Measurements from ENCODE around the gene FIG4. TPM values are rescaled to one million over a fixed set of nuclear protein-coding genes. Genes with fewer than 3 reads are reported as not detected.

FIG4 gene
- total and polyA plus RNA-seq, 2 of the 13 experiments (the other 11 are each of a cell fraction or from before 2014, with no cell fraction given): 5.5 to 7.9 TPM

GRCh38 chr6:109722011-109722410, 30.9 kb downstream of the FIG4 start:
- no peaks in the 10 kb centered on the region for H3K36me3 ChIP-seq (replicated peaks in 1 of 2; ENCODE audit: control insufficient read depth in 1 of 2, insufficient read depth in 2 of 2, low read length in 2 of 2)
- intact Hi-C loops (cut with micrococcal nuclease; ENCODE audit: unreplicated experiment): no loop called here
- CTCF ChIA-PET (ENCODE audit: low intra/inter-chr PET ratio, low total read pairs): no interaction called here
- no peaks in the 10 kb centered on the region for H3K79me2 ChIP-seq (ENCODE audit: insufficient read depth, low read length)
- no peaks in the 10 kb centered on the region for H4K20me1 ChIP-seq (ENCODE audit: insufficient read depth, low read length)
- FAIRE-seq (no peak), DNase-seq (ENCODE audit: low spot score) (no peak), ATAC-seq (no peak)
- no peak overlapping the region for H3K4me2 ChIP-seq (ENCODE audit: low read depth, low read length)
- in situ Hi-C loops (cut with HindIII; ENCODE audit: extremely low pct_ligation_motif_present, low pct_unique_long_range_greater_than_20kb): no loop called here
- H3K9me3 ChIP-seq (ENCODE audit: low read length): no peaks in the 10 kb centered on the region
- peaks cover 1% of the 10 kb centered on the region for H3K4me1 ChIP-seq (ENCODE audit: insufficient read depth, low read length)
- no peak overlapping the region for H3K9ac ChIP-seq (ENCODE audit: insufficient read depth, low read depth, low read length)
- 91% methylated on average over 3 of the region's 3 CpGs for WGBS (ENCODE audit: low lambda C conversion rate)
- no peaks in the 10 kb centered on the region for H3K27me3 ChIP-seq (ENCODE audit: control insufficient read depth in 1 of 2, insufficient read depth in 2 of 2, low read length in 2 of 2)
- H3K4me3 ChIP-seq (replicated peaks in 1 of 3; ENCODE audit: insufficient read depth in 1 of 3, low read depth in 2 of 3, low read length in 3 of 3): no peak overlapping the region
- H2AFZ ChIP-seq (ENCODE audit: low read length): no peak overlapping the region
- no TSS peak for BruUV-seq (replicated peaks)
- H3K27ac ChIP-seq (ENCODE audit: extremely low read length, insufficient read depth, low read length): no peak overlapping the region
- POLR2A ChIA-PET: no interaction called here
- TF ChIP-seq TOPORS (CRISPR knock-in tag; IDR thresholded peaks at IDR 0.05) (no peak), KDM6A (CRISPR knock-in tag; IDR thresholded peaks at IDR 0.05; ENCODE audit: low read depth) (no peak), ZNF576 (CRISPR knock-in tag; IDR thresholded peaks at IDR 0.05) (no peak), ZSCAN29 (CRISPR knock-in tag; conservative IDR thresholded peaks at IDR 0.05) (no peak), NFYB (CRISPR knock-in tag; IDR thresholded peaks at IDR 0.05) (no peak), ZNF776 (CRISPR knock-in tag; IDR thresholded peaks at IDR 0.05) (no peak), ZNF235 (CRISPR knock-in tag; IDR thresholded peaks at IDR 0.05; ENCODE audit: borderline replicate concordance) (no peak), YEATS4 (CRISPR knock-in tag; IDR thresholded peaks at IDR 0.05; ENCODE audit: borderline replicate concordance) (no peak), AGO1 (IDR thresholded peaks at IDR 0.05; ENCODE audit: low read depth, low read length, poor library complexity, severe bottlenecking) (no peak), YEATS2 (CRISPR knock-in tag; IDR thresholded peaks at IDR 0.05; ENCODE audit: borderline replicate concordance) (no peak)
- TF ChIP-seq, protein P1, sequence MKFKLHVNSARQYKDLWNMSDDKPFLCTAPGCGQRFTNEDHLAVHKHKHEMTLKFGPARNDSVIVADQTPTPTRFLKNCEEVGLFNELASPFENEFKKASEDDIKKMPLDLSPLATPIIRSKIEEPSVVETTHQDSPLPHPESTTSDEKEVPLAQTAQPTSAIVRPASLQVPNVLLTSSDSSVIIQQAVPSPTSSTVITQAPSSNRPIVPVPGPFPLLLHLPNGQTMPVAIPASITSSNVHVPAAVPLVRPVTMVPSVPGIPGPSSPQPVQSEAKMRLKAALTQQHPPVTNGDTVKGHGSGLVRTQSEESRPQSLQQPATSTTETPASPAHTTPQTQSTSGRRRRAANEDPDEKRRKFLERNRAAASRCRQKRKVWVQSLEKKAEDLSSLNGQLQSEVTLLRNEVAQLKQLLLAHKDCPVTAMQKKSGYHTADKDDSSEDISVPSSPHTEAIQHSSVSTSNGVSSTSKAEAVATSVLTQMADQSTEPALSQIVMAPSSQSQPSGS (CRISPR knock-in tag; IDR thresholded peaks at IDR 0.05): no peak
- TF ChIP-seq, protein P2, sequence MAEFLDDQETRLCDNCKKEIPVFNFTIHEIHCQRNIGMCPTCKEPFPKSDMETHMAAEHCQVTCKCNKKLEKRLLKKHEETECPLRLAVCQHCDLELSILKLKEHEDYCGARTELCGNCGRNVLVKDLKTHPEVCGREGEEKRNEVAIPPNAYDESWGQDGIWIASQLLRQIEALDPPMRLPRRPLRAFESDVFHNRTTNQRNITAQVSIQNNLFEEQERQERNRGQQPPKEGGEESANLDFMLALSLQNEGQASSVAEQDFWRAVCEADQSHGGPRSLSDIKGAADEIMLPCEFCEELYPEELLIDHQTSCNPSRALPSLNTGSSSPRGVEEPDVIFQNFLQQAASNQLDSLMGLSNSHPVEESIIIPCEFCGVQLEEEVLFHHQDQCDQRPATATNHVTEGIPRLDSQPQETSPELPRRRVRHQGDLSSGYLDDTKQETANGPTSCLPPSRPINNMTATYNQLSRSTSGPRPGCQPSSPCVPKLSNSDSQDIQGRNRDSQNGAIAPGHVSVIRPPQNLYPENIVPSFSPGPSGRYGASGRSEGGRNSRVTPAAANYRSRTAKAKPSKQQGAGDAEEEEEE (CRISPR knock-in tag; IDR thresholded peaks at IDR 0.05; ENCODE audit: borderline replicate concordance): no peak
- TF ChIP-seq, protein P3, sequence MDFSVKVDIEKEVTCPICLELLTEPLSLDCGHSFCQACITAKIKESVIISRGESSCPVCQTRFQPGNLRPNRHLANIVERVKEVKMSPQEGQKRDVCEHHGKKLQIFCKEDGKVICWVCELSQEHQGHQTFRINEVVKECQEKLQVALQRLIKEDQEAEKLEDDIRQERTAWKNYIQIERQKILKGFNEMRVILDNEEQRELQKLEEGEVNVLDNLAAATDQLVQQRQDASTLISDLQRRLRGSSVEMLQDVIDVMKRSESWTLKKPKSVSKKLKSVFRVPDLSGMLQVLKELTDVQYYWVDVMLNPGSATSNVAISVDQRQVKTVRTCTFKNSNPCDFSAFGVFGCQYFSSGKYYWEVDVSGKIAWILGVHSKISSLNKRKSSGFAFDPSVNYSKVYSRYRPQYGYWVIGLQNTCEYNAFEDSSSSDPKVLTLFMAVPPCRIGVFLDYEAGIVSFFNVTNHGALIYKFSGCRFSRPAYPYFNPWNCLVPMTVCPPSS (IDR thresholded peaks at IDR 0.05): no peak
- TF ChIP-seq, protein P4, sequence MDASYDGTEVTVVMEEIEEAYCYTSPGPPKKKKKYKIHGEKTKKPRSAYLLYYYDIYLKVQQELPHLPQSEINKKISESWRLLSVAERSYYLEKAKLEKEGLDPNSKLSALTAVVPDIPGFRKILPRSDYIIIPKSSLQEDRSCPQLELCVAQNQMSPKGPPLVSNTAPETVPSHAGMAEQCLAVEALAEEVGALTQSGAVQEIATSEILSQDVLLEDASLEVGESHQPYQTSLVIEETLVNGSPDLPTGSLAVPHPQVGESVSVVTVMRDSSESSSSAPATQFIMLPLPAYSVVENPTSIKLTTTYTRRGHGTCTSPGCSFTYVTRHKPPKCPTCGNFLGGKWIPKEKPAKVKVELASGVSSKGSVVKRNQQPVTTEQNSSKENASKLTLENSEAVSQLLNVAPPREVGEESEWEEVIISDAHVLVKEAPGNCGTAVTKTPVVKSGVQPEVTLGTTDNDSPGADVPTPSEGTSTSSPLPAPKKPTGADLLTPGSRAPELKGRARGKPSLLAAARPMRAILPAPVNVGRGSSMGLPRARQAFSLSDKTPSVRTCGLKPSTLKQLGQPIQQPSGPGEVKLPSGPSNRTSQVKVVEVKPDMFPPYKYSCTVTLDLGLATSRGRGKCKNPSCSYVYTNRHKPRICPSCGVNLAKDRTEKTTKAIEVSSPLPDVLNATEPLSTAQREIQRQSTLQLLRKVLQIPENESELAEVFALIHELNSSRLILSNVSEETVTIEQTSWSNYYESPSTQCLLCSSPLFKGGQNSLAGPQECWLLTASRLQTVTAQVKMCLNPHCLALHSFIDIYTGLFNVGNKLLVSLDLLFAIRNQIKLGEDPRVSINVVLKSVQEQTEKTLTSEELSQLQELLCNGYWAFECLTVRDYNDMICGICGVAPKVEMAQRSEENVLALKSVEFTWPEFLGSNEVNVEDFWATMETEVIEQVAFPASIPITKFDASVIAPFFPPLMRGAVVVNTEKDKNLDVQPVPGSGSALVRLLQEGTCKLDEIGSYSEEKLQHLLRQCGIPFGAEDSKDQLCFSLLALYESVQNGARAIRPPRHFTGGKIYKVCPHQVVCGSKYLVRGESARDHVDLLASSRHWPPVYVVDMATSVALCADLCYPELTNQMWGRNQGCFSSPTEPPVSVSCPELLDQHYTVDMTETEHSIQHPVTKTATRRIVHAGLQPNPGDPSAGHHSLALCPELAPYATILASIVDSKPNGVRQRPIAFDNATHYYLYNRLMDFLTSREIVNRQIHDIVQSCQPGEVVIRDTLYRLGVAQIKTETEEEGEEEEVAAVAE (CRISPR knock-in tag; IDR thresholded peaks at IDR 0.05; ENCODE audit: borderline replicate concordance): no peak
- TF ChIP-seq, protein P5, sequence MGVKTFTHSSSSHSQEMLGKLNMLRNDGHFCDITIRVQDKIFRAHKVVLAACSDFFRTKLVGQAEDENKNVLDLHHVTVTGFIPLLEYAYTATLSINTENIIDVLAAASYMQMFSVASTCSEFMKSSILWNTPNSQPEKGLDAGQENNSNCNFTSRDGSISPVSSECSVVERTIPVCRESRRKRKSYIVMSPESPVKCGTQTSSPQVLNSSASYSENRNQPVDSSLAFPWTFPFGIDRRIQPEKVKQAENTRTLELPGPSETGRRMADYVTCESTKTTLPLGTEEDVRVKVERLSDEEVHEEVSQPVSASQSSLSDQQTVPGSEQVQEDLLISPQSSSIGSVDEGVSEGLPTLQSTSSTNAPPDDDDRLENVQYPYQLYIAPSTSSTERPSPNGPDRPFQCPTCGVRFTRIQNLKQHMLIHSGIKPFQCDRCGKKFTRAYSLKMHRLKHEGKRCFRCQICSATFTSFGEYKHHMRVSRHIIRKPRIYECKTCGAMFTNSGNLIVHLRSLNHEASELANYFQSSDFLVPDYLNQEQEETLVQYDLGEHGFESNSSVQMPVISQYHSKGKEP (CRISPR knock-in tag; IDR thresholded peaks at IDR 0.05): no peak

Data from HepG2 (cell line).